ENCODE measurements around the gene ZXDC.

ZXDC gene

GRCh38 chr3:126456766-126457388 is 18.8 kb downstream of the ZXDC start:
- in situ Hi-C loops (cut with HindIII; ENCODE audit: low sequenced_read_pairs) = no loop called here

GRCh38 chr3:126456211-126456610 is 19.5 kb downstream of the ZXDC start:
- in situ Hi-C loops (cut with HindIII; ENCODE audit: low sequenced_read_pairs) = no loop called here

- in situ Hi-C loops (cut with HindIII; ENCODE audit: low sequenced_read_pairs) = no loop called here
These were observed 21.1 kb downstream of the ZXDC start for GRCh38 chr3:126454437-126455198.

- in situ Hi-C loops (cut with HindIII; ENCODE audit: low sequenced_read_pairs) = no loop called here
These were observed 21.7 kb downstream of the ZXDC start for GRCh38 chr3:126454025-126454424.

GRCh38 chr3:126452213-126452612 is 23.5 kb downstream of the ZXDC start:
- in situ Hi-C loops (cut with HindIII; ENCODE audit: low sequenced_read_pairs) = no loop called here

- in situ Hi-C loops (cut with HindIII; ENCODE audit: low sequenced_read_pairs) = no loop called here
These were observed 24.2 kb downstream of the ZXDC start for GRCh38 chr3:126451511-126451910.

GRCh38 chr3:126450744-126451143 is 24.9 kb downstream of the ZXDC start:
- in situ Hi-C loops (cut with HindIII; ENCODE audit: low sequenced_read_pairs) = no loop called here

GRCh38 chr3:126450219-126450618 is 25.5 kb downstream of the ZXDC start:
- in situ Hi-C loops (cut with HindIII; ENCODE audit: low sequenced_read_pairs) = no loop called here

GRCh38 chr3:126449621-126450051 is 26.1 kb downstream of the ZXDC start:
- in situ Hi-C loops (cut with HindIII; ENCODE audit: low sequenced_read_pairs) = no loop called here

- in situ Hi-C loops (cut with HindIII; ENCODE audit: low sequenced_read_pairs) = no loop called here
These were observed 26.9 kb downstream of the ZXDC start for GRCh38 chr3:126448893-126449180.

GRCh38 chr3:126448136-126448892 is 27.4 kb downstream of the ZXDC start:
- in situ Hi-C loops (cut with HindIII; ENCODE audit: low sequenced_read_pairs) = no loop called here

- in situ Hi-C loops (cut with HindIII; ENCODE audit: low sequenced_read_pairs) = no loop called here
These were observed 28.1 kb downstream of the ZXDC start for GRCh38 chr3:126447456-126448106.

GRCh38 chr3:126446791-126447190 is 28.9 kb downstream of the ZXDC start:
- in situ Hi-C loops (cut with HindIII; ENCODE audit: low sequenced_read_pairs) = no loop called here

- in situ Hi-C loops (cut with HindIII; ENCODE audit: low sequenced_read_pairs) = no loop called here
These were observed 29.4 kb downstream of the ZXDC start for GRCh38 chr3:126446301-126446700.

GRCh38 chr3:126445506-126445905 is 30.2 kb downstream of the ZXDC start:
- in situ Hi-C loops (cut with HindIII; ENCODE audit: low sequenced_read_pairs) = no loop called here

- in situ Hi-C loops (cut with HindIII; ENCODE audit: low sequenced_read_pairs) = no loop called here
These were observed 32.8 kb downstream of the ZXDC start for GRCh38 chr3:126442856-126443242.

- in situ Hi-C loops (cut with HindIII; ENCODE audit: low sequenced_read_pairs) = no loop called here
These were observed 33.4 kb downstream of the ZXDC start for GRCh38 chr3:126442094-126442855.

- in situ Hi-C loops (cut with HindIII; ENCODE audit: low sequenced_read_pairs) = no loop called here
These were observed 34.3 kb downstream of the ZXDC start for GRCh38 chr3:126441256-126441880.

- in situ Hi-C loops (cut with HindIII; ENCODE audit: low sequenced_read_pairs) = no loop called here
These were observed 35.0 kb downstream of the ZXDC start for GRCh38 chr3:126440709-126440995.

- in situ Hi-C loops (cut with HindIII; ENCODE audit: low sequenced_read_pairs) = no loop called here
These were observed 35.6 kb downstream of the ZXDC start for GRCh38 chr3:126439968-126440708.
